ENCODE measurements around the gene FOLR1. TPM values are rescaled to one million over a fixed set of nuclear protein-coding genes. Genes with fewer than 3 reads are reported as not detected.
"Not testable (repeated sequence)": the region's sequence is repeated elsewhere in the genome, so short reads cannot be mapped to it uniquely, and the experiment has no call there.

FOLR1 gene
- total and polyA plus RNA-seq, 2 donors (not counting 1 experiment from before 2014, with no cell fraction given) = 0.15 TPM; not detected in 1

DNA sequence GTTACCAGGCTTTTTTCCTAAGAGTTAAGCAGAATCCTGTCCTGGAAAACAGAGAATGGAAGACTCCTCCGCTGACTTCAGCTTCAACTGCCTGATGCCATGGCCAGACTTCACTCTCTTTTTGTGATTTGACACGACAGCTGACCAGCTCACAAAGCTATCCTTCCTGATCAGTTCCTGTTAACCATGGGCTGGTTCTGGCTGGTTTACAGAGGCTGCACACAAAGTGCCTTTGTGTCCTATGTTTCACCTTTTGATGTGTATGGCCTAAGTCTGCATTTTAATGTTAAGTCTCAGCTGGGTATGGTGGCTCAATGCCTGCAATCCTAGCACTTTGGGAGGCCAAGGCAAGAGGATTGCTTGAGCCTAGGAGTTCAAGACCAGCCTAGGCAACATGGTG is 45.3 kb upstream of the FOLR1 start:
- peaks cover 8% of the 10 kb centered on the region for H3K4me1 ChIP-seq (ENCODE audit: control insufficient read depth, extremely low read depth, insufficient read depth, low read length)
- no peaks in the 10 kb centered on the region for H3K79me2 ChIP-seq (ENCODE audit: control insufficient read depth, insufficient read depth, low read length)
- no peak overlapping the region for H3K4me3 ChIP-seq (replicated peaks in 1 of 4; ENCODE audit: control extremely low read depth in 1 of 4, insufficient read depth in 1 of 4, low read depth in 3 of 4, low read length in 4 of 4)
- no peaks in the 10 kb centered on the region for H3K27me3 ChIP-seq (ENCODE audit: control insufficient read depth, insufficient read depth, low read length)
- TF ChIP-seq, protein P1, sequence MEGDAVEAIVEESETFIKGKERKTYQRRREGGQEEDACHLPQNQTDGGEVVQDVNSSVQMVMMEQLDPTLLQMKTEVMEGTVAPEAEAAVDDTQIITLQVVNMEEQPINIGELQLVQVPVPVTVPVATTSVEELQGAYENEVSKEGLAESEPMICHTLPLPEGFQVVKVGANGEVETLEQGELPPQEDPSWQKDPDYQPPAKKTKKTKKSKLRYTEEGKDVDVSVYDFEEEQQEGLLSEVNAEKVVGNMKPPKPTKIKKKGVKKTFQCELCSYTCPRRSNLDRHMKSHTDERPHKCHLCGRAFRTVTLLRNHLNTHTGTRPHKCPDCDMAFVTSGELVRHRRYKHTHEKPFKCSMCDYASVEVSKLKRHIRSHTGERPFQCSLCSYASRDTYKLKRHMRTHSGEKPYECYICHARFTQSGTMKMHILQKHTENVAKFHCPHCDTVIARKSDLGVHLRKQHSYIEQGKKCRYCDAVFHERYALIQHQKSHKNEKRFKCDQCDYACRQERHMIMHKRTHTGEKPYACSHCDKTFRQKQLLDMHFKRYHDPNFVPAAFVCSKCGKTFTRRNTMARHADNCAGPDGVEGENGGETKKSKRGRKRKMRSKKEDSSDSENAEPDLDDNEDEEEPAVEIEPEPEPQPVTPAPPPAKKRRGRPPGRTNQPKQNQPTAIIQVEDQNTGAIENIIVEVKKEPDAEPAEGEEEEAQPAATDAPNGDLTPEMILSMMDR (conservative IDR thresholded peaks at IDR 0.05 in 1 of 2, IDR thresholded peaks at IDR 0.05 in 1 of 2; ENCODE audit: low read depth in 1 of 2, low read length in 2 of 2) = no peak
- TF ChIP-seq EZH2 (IDR thresholded peaks at IDR 0.05; ENCODE audit: low read length, missing control alignments) = no peak
- no peak overlapping the region for H3K27ac ChIP-seq (ENCODE audit: insufficient read depth, low read length)
- H2AFZ ChIP-seq (ENCODE audit: low read length) = no peak overlapping the region
- no peaks in the 10 kb centered on the region for H3K36me3 ChIP-seq (ENCODE audit: control insufficient read depth, insufficient read depth, low read length)
- no peak overlapping the region for H3K4me2 ChIP-seq (ENCODE audit: extremely low read depth, insufficient read depth, low read length)
- no peaks in the 10 kb centered on the region for H4K20me1 ChIP-seq (ENCODE audit: control insufficient read depth, extremely low read depth, insufficient read depth, low read length)
- H3K9me3 ChIP-seq (ENCODE audit: control insufficient read depth, insufficient read depth, low read depth, low read length) = no peaks in the 10 kb centered on the region
- no peak overlapping the region for H3K9ac ChIP-seq (ENCODE audit: insufficient read depth, low read length)
- DNase-seq (ENCODE audit: low read depth in 2 of 2) = no peak

DNA sequence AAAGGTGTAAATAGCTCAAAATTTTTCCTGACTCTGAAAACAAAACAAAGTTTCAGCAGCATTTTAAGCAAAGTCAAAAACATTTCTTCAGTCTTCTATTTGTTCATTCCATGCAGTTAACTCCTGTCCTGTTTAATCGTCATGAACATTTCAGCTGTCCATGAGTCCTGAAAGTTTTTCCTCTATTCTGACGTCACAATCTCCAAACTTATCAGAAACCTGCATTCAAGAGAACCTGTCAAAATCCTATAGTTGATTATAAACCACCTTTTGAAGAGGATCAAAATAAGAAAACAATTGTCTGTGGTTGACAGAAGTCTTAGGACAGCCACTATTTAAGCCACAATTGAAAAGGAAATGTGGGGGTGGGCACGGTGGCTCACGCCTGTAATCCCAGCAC is 41.1 kb upstream of the FOLR1 start:
- H3K27me3 ChIP-seq (ENCODE audit: control insufficient read depth, insufficient read depth, low read length) = no peaks in the 10 kb centered on the region
- H3K27ac ChIP-seq (ENCODE audit: insufficient read depth, low read length) = no peak overlapping the region
- no peak overlapping the region for H2AFZ ChIP-seq (ENCODE audit: low read length)
- H3K36me3 ChIP-seq (ENCODE audit: control insufficient read depth, insufficient read depth, low read length) = no peaks in the 10 kb centered on the region
- H4K20me1 ChIP-seq (ENCODE audit: control insufficient read depth, extremely low read depth, insufficient read depth, low read length) = no peaks in the 10 kb centered on the region
- H3K79me2 ChIP-seq (ENCODE audit: control insufficient read depth, insufficient read depth, low read length) = no peaks in the 10 kb centered on the region
- H3K4me2 ChIP-seq (ENCODE audit: extremely low read depth, insufficient read depth, low read length) = no peak overlapping the region
- H3K4me1 ChIP-seq (ENCODE audit: control insufficient read depth, extremely low read depth, insufficient read depth, low read length) = no peaks in the 10 kb centered on the region
- no peaks in the 10 kb centered on the region for H3K9me3 ChIP-seq (ENCODE audit: control insufficient read depth, insufficient read depth, low read depth, low read length)
- no peak for TF ChIP-seq EZH2 (IDR thresholded peaks at IDR 0.05; ENCODE audit: low read length, missing control alignments)
- TF ChIP-seq, protein P1 (conservative IDR thresholded peaks at IDR 0.05 in 1 of 2, IDR thresholded peaks at IDR 0.05 in 1 of 2; ENCODE audit: low read depth in 1 of 2, low read length in 2 of 2) = no peak
- no peak for DNase-seq (ENCODE audit: low read depth in 2 of 2)
- no peak overlapping the region for H3K9ac ChIP-seq (ENCODE audit: insufficient read depth, low read length)
- H3K4me3 ChIP-seq (replicated peaks in 1 of 4; ENCODE audit: control extremely low read depth in 1 of 4, insufficient read depth in 1 of 4, low read depth in 3 of 4, low read length in 4 of 4) = no peak overlapping the region

DNA sequence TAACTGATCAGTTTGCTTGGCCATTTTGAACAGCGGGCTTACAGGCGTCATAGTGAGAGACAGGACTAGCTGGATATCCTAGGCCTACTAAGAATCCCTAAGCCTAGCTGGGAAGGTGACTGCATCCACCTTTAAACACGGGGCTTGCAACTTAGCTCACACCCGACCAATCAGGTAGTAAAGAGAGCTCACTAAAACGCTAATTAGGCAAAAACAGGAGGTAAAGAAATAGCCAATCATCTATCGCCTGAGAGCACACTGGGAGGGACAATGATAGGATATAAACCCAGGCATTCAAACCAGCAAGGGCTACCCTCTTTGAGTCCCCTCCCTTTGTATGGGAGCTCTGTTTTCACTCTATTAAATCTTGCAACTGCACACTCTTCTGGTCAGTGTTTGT is 38.1 kb upstream of the FOLR1 start:
- H3K27me3 ChIP-seq (ENCODE audit: control insufficient read depth, insufficient read depth, low read length); H3K9ac ChIP-seq (ENCODE audit: insufficient read depth, low read length); H3K9me3 ChIP-seq (ENCODE audit: control insufficient read depth, insufficient read depth, low read depth, low read length); H3K4me1 ChIP-seq (ENCODE audit: control insufficient read depth, extremely low read depth, insufficient read depth, low read length); H3K36me3 ChIP-seq (ENCODE audit: control insufficient read depth, insufficient read depth, low read length); H3K4me3 ChIP-seq (replicated peaks in 1 of 4; ENCODE audit: control extremely low read depth in 1 of 4, insufficient read depth in 1 of 4, low read depth in 3 of 4, low read length in 4 of 4); H4K20me1 ChIP-seq (ENCODE audit: control insufficient read depth, extremely low read depth, insufficient read depth, low read length); H3K27ac ChIP-seq (ENCODE audit: insufficient read depth, low read length); H2AFZ ChIP-seq (ENCODE audit: low read length); DNase-seq (ENCODE audit: low read depth in 2 of 2); H3K79me2 ChIP-seq (ENCODE audit: control insufficient read depth, insufficient read depth, low read length); H3K4me2 ChIP-seq (ENCODE audit: extremely low read depth, insufficient read depth, low read length): not testable (repeated sequence)
